BJ (cell line): Measurements from ENCODE around the gene LRRC61. TPM values are rescaled to one million over a fixed set of nuclear protein-coding genes. Genes with fewer than 3 reads are reported as not detected.

ENCODE experiments used
- CTCF ChIA-PET: fragments of 350-600 bp; formaldehyde crosslinking; extraction: SDS; loops from one replicate; lab custom pipeline; 2021; ENCODE audit warnings: antibody characterized with exemption, inconsistent platforms; lab: Yijun Ruan, JAX
- POLR2A ChIA-PET: fragments of 300-600 bp; sonication (Branson Sonifier 250); formaldehyde crosslinking; extraction: SDS; loops from one replicate; lab custom pipeline; 2021; ENCODE audit warnings: antibody characterized with exemption; lab: Charles Lee
- DNase-seq: peaks from one replicate; pipeline ENCODE4 v3.0.0-alpha.2; 2011; ENCODE audit warnings: low read depth
- H3K27me3 ChIP-seq: 2 replicates; pipeline ENCODE4 v1.6.0; 2011; ENCODE audit warnings: low read length; ENCODE audit not compliant: control insufficient read depth, insufficient read depth
- H3K36me3 ChIP-seq: 2 replicates; pipeline ENCODE4 v1.5.1; 2011; ENCODE audit warnings: low read length; ENCODE audit not compliant: control insufficient read depth, insufficient read depth
- H3K4me3 ChIP-seq: 2 replicates; pipeline ENCODE4 v1.5.1; 2011; ENCODE audit warnings: low read depth, mild to moderate bottlenecking, control low read depth, low read length
- polyA plus RNA-seq: library from polyadenylated mRNA; depleted of rRNA; stranded (reverse); fragments of >200 nt; gene quantifications from 2 replicates; pipeline ENCODE4 v1.2.3, GENCODE V29; 2011
- TF ChIP-seq, protein P1 (sequence below): IDR thresholded peaks from 2 replicates; pipeline ENCODE4 v1.5.1; 2011; ENCODE audit warnings: low read depth, mild to moderate bottlenecking, control low read depth, inconsistent platforms, low read length, moderate library complexity; ENCODE audit not compliant: insufficient read depth

The LRRC61 gene
- polyA plus RNA-seq, 1 experiment, result 0.85 TPM

- DNase-seq, result no peak
Observed at GRCh38 chr7:150325110-150325611, 2.0 kb downstream of the LRRC61 start.

DNA sequence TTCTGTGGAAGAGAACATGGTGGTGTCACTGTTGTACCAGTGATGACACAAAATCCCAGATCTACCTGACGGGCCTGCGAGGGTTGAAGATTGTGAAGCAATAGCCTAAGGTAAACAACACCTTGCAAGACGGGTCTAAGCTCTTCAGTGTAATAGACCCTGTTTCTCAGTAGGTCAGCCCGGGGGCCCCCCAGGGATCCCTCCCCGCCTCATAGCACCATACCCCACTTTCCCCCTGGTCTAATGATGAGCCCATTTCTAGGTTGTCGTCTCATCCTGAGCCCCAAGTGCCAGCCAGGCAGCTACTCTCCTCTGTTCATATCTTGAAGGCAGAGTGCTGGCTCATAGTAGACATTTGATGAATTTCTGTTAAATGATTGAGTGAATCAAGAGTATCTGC lies 2.7 kb downstream of the LRRC61 start:
- Histone ChIP-seq H3K27me3 (no peaks in the 10 kb centered on the region), H3K36me3 (no peaks in the 10 kb centered on the region), H3K4me3 (no peak overlapping the region)
- no peak for DNase-seq
- TF ChIP-seq, protein P1, sequence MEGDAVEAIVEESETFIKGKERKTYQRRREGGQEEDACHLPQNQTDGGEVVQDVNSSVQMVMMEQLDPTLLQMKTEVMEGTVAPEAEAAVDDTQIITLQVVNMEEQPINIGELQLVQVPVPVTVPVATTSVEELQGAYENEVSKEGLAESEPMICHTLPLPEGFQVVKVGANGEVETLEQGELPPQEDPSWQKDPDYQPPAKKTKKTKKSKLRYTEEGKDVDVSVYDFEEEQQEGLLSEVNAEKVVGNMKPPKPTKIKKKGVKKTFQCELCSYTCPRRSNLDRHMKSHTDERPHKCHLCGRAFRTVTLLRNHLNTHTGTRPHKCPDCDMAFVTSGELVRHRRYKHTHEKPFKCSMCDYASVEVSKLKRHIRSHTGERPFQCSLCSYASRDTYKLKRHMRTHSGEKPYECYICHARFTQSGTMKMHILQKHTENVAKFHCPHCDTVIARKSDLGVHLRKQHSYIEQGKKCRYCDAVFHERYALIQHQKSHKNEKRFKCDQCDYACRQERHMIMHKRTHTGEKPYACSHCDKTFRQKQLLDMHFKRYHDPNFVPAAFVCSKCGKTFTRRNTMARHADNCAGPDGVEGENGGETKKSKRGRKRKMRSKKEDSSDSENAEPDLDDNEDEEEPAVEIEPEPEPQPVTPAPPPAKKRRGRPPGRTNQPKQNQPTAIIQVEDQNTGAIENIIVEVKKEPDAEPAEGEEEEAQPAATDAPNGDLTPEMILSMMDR, result no peak
- CTCF ChIA-PET, result interaction anchor here (1.0 to 1.2 kb wide), 2 partner anchors 9 to 29 kb away, joined by 3 read pairs; no protein-coding TSS in a partner anchor
- POLR2A ChIA-PET, result no interaction called here

More at GRCh38 chr7:150325110-150325611, 2.0 kb downstream of the LRRC61 start:
- Histone ChIP-seq H3K36me3 (no peaks in the 10 kb centered on the region), H3K27me3 (no peaks in the 10 kb centered on the region), H3K4me3 (no peak overlapping the region)
- ChIA-PET CTCF (interaction anchor here (1.0 to 1.2 kb wide), 2 partner anchors 10 to 30 kb away, joined by 3 read pairs; no protein-coding TSS in a partner anchor), POLR2A (no interaction called here)
- TF ChIP-seq, protein P1, result no peak

DNA sequence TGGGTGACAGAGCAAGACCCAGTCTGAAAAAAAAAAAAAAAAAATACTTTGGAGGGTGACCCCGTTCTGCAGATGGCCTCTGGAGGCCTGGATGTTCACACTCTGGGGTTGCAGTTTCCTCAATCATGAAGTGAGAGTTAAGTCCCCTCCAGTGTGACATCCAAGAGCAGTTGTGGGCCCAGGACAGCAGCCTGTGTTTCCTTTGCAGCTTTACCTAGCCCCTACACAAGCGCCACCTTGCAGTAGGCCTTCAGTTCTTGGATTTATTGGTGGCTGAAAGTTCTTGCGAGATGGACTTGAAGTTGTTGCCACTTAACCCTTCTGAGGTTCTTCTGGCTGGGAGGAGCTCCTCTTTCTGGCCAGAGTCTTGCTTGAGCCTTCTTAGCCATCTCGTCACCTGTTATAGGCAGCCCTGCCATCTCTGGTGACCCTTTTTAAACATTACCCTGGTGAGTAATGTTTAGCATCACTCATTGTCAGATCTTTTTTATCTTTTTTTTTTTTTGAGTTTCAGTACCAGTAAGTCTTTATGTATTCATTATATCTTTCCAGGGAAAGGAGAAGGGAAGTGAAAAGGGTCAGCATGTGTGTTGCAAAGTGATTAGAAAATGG lies 3.6 kb downstream of the LRRC61 start:
- H3K36me3 ChIP-seq, result no peaks in the 10 kb centered on the region
- POLR2A ChIA-PET, result no interaction called here
- no peak overlapping the region for H3K4me3 ChIP-seq
- DNase-seq, result no peak
- H3K27me3 ChIP-seq, result no peaks in the 10 kb centered on the region
- TF ChIP-seq, protein P1, result no peak
- CTCF ChIA-PET, result no interaction called here

DNA sequence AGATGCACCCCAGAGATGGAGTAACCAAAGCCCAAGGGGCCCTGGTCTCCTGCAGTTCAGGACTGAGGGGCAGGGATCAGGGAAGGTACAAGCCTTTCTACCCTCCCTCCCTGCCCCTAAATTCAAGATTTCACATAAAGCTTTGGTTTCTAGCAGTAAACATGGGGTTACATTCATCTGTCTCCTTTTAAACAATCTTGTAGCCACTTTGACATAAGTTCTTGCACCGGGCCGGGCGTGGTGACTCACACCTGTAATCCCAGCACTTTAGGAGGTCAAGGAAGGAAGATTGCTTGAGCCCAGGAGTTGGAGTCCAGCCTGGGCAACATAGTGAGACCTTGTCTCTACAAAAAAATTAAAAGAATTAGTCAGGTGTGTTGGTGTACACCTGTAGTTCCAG lies 4.2 kb downstream of the LRRC61 start:
- no peaks in the 10 kb centered on the region for H3K36me3 ChIP-seq
- H3K4me3 ChIP-seq, result no peak overlapping the region
- ChIA-PET CTCF (no interaction called here), POLR2A (no interaction called here)
- TF ChIP-seq, protein P1, result no peak
- DNase-seq, result no peak
- no peaks in the 10 kb centered on the region for H3K27me3 ChIP-seq

DNA sequence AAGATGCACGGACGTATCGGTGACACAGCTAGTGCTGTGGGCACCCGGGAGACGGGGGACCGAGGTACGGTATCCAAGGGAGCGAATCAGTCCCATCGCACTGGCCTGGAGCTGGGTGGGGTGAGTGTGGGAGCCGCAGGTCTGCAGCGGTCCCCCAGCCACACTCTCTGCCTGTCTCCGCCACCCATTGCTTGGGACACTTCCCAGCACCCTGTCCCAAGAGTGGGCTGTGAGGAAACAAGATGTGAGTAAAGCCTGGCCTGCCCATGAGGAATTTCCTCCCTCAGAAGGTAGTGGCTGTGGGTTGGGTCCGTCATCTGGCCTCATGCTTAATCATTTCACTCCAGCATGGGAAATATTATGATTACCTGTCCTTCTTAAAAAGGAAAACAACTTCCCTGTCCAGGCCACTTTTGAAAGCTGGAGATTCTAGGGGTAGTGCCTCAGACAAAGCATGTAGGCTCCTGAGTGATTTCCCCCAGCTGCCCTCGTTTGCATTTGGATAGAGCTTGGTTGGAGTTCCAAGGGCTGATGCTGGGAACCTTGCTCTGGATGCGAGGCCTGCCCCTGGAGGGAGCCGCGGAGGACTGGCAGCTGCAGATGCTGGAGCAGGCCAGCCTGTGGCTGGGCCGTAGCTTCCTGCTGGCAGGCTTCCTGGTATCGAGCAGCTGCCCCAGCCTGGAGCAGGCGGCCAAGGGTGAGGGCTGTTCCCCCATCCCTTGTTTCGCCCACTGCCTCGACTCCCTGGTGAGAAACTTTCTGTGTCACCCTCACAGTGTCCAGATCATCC lies 6.4 kb downstream of the LRRC61 start:
- TF ChIP-seq, protein P1, result no peak
- no peaks in the 10 kb centered on the region for H3K27me3 ChIP-seq
- no peak overlapping the region for H3K4me3 ChIP-seq
- ChIA-PET CTCF (interaction anchor here (1.2 kb wide), 1 partner anchor 119 kb away, joined by 3 read pairs; no protein-coding TSS in a partner anchor), POLR2A (no interaction called here)
- no peaks in the 10 kb centered on the region for H3K36me3 ChIP-seq
- no peak for DNase-seq
